Stromal cell of bone marrow (primary cell): ENCODE results near the gene SENP2.

Experiments
- DNase-seq: peaks from one replicate; pipeline ENCODE4 v3.0.0-alpha.2; 2012; ENCODE audit warnings: low read depth

The SENP2 gene

GRCh38 chr3:185680231-185680630 is 94.1 kb downstream of the SENP2 start:
- DNase-seq, result peak; percentile 6
